ENCODE data around the gene SNX8.

- TF ChIP-seq EZH2 (IDR thresholded peaks at IDR 0.05; ENCODE audit: insufficient read depth, poor library complexity, severe bottlenecking), result no peak
- TF ChIP-seq EZH2phosphoT487 (IDR thresholded peaks at IDR 0.05; ENCODE audit: insufficient read depth, low read depth), result no peak
Observed at GRCh38 chr7:2264158-2264557, 50.1 kb downstream of the SNX8 start.
